GM19324 (cell line): ENCODE measurements around the gene TBX20.
"Not testable (repeated sequence)": the region's sequence is repeated elsewhere in the genome, so short reads cannot be mapped to it uniquely, and the experiment has no call there.

ENCODE experiments used
- ATAC-seq: cut with Tn5 transposase; IDR thresholded peaks from one replicate; pipeline ENCODE4 v1.9.1; 2021; ENCODE audit warnings: mild to moderate bottlenecking, moderate library complexity; ENCODE audit not compliant: unreplicated experiment, low FRiP score

Gene TBX20

DNA sequence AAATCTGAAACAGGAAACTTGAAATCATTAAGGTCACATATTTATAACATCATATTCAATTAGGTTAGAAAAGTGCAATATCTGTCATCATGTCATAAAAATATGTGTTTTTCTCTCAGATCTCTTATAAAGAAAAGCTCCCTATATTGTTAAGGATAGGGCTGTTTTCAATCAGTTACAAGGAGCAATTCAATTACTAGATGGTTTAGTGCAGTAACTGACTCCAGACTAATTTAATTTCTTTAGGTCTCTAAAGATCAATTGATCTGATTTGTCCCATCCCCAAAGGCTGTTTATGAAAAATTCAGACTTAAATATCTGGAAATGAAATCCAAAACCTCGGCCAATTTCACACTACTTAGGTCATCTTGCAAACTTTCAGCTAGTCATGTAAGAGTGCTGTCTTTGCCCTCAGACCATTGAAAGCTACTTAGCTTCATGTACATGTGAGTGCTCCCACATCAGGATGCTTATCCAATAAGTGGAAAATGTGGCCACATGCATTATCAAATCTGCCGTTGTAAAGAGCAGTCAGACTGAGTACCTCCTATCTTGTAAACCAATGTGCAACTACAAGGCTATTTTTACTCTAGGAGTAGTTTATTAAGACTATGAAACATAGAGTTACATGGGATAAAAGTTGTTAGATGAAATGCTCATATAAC lies 24.7 kb downstream of the TBX20 start:
- not testable (repeated sequence) for ATAC-seq

DNA sequence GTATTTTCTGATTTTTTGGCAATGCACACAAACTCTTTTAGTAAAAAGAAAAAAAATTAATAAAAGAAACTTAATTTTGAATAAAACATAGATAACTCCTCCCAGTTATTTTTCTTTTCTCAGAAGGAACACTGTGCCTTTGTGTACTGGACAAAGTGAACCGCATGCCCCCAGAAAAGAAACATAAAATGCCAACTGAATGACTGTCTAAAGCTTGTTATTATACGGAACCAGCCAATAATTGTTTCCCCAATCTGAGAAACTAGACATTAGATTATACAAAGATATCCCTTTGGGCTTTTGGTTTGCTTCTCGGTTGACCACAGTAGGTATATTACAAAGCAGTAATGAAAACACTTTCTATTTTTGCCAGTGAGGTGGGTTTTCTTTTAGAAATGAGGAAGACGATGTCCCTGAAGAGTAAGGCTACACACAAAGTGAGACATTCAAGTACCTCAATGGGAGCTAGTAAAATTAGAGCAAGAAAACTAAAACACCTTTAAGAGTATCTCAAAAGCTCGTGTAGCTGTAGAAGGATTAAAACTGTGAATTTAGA lies 25.3 kb downstream of the TBX20 start:
- not testable (repeated sequence) for ATAC-seq

DNA sequence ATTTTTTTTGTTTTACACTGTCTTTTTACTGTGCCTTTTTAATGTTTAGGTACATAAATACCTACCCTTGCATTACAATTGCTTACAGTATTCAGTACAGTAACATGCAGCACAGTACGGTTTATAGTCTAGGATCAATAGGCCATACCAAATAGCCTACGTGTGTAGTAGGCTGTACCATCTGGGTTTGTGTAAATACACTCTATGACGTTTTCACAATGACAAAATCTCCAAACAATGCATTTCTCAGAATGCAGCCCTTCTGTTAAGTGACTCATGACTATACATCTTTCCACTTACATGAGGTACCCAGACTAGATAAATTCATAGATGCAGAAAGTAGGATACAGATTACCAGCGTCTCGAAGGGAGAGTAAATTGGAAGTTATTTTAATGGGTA lies 26.5 kb downstream of the TBX20 start:
- ATAC-seq: not testable (repeated sequence)

DNA sequence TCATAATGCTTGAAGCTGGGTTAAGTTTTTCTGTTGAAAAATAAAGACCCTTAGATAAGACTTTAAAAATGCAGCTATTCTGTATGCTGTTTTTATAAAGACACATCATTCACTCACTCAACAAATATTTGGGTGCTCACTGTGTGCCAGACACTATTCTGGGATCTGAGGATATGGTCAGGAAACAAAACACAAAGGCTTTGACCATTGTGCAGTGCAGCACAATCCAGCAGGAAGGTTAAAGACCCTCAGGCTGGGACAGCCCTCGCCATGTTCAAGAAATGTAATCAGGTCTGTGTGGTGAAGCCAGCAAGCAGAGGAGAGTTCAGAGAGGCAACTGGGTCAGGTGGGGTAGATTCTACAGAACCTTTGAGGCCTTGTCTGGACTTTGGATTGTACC lies 31.5 kb downstream of the TBX20 start:
- ATAC-seq: not testable (repeated sequence)

DNA sequence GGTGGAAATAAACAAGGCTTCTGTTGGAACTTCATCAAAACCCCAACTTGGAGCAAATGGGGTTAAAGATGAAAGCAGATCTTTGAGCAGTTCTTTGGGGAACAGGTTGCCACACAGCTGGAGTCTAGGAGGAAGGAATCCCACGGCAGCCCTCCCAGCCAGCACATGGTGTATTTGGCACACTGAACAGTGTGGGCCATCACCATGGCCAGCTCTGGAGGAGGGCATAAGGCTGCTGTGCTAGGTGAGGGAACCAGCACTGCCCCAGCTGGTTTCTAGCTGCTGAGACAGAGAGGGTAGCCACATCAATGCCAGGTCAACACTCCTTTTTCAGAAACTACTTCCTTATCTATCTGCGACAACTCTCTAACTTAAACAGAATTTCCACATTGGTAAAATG lies 33.7 kb downstream of the TBX20 start:
- ATAC-seq: not testable (repeated sequence)

DNA sequence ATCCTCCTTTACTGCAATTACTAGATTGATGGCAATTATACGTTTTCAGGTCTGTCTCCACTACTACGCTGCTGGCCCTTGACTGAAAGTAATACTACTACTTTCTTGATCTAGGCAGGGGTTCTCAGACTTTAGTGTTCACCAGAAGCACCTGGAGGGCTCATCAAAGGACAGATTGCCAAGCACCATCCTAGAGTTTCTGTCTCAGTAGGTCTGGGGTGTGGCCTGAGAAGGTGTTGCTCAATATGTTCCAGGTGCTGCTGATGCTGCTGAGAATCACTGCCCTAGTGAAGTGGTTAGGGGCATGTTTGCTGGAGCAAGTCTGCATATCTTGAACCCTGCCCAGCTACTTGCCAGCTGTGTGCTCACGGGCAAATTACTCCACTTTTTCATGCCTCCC lies 37.9 kb downstream of the TBX20 start:
- ATAC-seq: not testable (repeated sequence)

DNA sequence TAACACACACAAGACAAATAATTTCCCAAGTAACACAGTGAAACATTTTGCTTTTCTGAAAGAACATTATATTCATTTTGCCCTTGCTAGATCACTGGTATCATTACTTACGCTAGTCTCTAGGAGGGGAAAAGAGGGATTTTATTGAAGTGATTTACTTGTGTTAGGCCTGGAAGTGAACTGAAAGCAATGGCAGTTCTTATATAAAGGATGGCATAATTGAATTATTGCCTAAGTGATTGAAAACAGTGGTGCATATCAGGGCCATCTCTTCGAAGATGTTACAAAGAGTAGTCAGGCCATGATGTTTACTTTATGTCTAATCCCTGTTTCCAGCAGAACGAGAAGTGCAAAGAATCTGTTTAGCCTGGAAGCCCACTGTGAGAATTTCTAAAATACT lies 38.8 kb downstream of the TBX20 start:
- not testable (repeated sequence) for ATAC-seq

DNA sequence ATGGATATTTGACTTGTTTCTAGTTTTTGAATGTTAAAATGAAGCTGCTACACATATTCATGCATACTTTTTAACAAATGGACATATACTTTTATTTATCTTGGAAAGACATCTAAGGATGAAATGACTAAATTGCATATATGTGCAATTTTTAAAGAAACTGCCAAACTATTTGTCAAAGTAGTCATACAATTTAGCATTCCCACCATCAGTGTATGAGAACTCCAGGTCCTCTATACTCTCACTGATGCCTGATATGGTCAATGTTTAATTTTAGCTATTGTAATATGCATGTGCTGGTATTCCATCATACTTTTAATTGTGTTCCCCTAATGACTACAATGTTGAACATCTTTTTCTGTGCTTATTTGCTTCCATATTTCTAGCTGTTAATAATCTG lies 47.0 kb downstream of the TBX20 start:
- not testable (repeated sequence) for ATAC-seq

DNA sequence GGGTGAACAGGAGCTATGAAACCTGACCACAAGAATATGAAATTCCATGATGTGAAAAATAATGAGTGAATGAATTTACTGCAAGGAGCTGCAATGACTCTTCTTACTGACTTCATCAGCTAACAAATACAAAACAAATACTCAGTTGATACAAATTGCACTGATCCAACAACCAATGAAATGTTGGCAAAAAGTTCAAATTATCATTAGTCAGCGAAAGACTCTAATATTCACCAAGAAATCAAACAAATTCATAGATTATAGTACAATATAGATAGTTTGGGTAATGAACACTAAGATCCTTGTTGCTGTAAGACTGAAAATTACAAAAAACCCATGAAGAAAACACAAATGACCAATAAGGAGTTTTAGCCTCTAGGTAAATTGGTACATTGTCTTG lies 49.0 kb downstream of the TBX20 start:
- ATAC-seq: not testable (repeated sequence)

DNA sequence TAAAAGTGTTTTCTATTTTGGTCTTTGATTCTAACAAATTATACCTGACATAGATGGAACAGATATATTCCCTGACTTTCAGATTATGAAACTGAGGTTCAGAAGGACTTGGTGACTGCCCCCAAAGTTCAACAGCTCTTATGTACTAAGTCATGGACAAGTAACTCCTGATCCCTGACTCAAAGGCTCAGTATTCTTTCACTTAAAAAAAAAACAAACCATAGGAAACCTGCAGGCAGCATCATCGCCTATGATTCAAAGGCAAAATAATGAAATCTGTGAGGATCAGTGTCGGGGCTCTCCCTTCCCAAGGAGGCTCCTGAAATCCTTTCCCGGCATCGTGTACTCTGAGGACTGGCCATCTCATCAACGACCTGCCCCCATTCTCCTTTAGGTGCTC lies 49.9 kb downstream of the TBX20 start:
- not testable (repeated sequence) for ATAC-seq

DNA sequence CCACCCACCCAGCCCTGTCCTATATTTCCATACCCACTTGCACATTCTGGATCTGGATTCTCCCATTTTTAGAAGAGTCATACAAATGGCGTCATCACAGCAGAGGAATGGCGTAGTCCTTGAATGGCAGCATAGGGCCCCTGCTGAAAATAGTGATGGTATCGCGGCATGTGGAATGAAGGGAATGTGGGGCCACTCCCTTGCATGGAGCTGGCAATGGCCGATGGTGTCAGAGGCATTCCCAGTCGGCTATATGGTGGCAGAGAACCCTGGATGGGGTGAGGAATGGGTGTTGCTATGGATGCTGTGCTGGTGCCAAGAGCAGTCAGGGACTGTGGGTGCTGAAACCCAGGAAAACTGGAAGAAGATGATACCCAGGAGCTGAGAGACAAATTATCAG lies 51.5 kb downstream of the TBX20 start:
- not testable (repeated sequence) for ATAC-seq

DNA sequence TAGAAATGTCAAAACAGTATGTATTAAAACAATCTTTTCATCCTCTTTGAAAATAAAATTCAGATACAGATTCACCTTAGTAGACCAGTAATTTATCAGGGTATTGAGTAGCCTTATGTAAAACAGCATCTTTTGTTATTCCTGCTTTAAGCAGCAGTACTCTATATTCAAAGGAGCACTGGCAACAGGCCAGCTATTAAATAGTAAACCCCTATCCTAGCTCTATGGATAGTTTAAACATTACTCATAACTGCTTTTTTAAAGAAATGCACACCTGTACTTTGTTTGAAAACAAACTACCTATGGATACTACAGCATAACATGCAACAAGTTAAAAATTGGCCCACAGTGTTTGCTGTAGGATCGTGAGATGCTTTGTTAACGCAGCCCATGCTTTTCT lies 53.7 kb downstream of the TBX20 start:
- ATAC-seq: not testable (repeated sequence)

DNA sequence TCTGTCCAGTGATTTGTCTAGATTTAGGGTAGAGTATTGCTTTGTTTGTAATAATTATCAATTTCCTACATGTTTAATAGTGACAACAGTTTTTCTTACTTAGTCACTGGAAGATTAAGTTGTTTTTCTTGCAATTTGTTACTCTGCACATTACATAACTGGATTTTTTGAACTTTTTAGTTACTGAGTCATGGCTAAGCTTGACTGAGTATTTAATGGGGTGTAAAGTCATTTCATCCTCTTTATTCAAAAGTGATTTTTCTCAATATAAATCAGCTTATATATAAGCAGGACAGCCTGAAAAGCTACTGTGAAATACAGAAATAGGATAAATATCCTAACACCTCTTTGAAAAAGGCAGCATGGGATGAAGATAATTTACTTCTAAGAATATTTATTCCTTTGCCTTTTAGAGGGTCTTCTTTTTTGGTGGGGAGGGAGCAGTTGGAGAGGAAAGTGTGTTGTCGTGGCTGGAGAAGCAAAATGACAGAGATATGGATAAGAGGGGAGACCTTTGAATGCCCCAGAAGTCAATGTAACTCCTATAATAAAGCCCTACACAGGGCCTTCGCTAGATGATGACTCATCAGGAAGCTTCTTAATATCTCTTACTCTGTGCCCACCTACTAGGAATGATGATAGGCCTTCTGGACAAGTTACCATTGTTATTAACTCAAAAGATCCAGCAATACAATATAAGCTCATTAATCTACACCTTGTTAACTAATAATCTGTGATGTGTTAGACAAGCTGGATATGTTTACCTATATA lies 55.3 kb downstream of the TBX20 start:
- not testable (repeated sequence) for ATAC-seq

DNA sequence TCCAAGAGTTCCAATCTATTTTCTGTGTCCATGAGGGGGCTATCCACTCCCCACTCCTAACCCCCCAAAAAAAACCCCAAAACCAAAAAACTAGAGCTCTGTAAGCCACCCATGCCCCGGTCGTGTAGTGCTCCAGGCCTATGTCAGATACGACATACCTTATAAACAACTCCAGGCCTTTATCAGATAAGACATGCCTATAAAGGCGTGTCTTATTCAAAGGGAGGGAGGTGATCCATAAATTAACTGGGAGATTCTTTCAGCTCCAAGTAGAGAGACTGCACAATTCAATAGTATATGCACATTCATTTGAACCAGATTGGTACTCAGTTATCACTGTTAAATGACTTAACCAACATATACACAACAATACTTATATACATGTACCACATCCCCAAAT lies 62.3 kb downstream of the TBX20 start:
- ATAC-seq: not testable (repeated sequence)

DNA sequence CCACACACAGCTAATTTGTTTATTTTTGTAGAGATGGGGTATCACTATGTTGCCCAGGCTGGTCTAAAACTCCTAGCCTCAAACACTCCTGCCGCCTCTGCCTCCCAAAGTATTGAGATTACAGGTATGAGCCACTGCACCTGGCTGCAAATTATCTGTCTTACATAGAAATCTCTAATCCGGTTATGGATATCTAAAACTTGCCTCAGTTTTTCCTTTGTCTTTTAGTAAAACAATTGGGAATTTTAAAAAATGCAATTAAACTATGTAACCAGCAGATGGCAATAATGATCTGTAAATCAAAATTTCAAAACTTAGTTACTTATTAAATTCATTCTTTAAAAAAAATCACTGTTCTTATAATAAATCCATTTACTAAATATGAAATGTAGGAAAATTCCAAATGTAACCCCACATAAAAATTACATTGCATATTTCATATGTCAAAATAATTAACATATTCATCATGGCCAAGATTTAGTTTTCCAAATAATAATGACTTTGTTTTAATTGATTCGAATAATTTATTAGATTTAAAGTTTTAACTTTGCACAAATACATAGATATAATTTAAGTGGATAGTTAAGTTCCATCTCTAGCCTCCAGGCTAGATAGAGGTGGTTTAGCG lies 63.6 kb downstream of the TBX20 start:
- ATAC-seq: not testable (repeated sequence)

DNA sequence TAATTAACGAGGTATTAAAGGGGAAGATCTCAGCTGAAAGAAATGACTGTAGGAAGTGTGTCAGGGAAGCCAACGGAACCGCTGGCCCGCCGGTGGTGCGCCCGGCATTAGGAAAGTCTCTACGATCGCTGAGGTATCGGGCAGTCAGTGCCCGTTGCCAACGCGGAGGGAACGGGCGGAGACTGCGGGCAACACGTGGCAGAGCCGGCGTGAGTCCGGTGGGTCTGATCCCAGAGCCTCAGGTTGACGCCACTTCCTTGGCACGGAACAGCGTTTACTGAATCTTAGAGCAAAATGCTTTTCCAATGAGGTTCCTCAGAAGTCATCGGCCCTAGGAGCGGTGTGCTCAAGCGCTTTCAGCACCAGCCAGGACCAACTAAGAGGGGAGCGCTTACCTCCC lies 67.1 kb downstream of the TBX20 start:
- not testable (repeated sequence) for ATAC-seq

DNA sequence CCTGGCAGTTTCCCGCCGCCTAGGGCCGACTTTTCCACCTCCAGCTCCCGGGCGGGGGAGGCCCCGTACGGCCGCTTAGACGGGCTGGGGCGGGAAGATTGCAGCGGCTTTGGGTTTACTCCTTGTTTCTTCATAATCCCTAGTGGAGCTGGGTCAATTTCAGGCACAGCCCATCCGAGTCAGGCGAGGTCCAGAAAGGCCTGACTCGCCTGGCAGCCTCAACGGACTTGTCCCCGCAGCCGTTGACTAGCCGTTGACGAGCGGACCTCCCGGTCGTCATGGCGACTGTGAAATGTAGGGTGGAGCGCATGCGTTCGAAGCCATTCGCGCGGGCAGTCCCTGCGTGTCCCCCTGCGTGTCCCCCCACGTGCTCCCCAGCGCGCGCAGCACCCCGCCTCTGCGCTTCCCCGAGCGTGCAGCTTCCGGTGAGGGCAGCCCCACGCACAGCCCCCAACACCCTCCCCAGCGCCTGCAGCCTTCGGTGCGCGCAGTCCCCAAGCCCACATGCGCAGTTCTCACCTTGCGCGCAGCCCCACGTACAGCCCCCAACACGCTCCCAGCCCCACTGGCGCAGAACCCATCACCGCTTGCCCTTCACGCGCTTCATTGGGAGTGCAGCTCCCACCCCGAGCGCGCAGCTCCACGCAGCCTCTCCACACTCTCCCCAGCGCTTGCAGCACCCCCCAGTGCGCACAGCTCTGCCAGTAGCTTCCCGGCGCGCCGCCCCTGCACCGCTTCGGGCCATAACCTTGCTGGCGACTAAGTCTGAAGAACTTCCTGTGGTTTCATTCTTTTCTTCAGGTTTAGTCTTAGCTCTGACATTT lies 67.8 kb downstream of the TBX20 start:
- ATAC-seq: no peak

DNA sequence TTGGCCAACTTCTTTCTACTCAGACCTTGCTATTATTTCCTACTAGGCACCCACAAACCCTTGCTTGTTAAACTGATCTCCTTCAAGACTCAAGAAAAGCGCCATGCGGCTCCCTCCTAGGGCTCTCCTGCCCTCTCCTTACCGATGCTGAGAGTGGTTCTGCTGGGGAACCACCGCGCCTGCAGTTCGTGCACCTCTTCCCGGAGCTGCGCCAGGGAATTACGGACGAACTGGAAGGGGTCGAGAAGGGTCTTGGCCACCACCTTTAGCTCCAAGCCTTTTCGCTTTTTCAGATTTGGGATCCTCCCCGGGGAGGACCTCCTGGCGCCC lies 68.4 kb downstream of the TBX20 start:
- ATAC-seq: not testable (repeated sequence)

DNA sequence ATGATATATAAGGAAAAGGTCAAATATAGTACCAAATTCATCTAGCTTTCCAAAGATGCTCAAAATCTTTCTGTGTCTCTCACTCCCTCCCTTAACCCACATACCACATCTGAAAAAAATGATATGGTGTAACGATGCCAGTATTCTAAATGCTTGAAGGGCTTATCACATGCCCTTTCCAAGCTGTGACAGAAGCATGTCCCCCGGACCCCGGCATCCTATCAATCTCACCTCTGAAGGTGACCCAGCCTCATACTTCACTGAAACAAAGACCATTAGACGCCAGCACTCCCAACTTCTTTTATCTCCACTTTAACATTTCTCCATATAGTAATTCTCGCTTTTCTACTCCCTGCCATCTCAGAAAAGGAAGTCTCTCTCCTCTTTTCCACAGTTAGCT lies 68.9 kb downstream of the TBX20 start:
- ATAC-seq: not testable (repeated sequence)

DNA sequence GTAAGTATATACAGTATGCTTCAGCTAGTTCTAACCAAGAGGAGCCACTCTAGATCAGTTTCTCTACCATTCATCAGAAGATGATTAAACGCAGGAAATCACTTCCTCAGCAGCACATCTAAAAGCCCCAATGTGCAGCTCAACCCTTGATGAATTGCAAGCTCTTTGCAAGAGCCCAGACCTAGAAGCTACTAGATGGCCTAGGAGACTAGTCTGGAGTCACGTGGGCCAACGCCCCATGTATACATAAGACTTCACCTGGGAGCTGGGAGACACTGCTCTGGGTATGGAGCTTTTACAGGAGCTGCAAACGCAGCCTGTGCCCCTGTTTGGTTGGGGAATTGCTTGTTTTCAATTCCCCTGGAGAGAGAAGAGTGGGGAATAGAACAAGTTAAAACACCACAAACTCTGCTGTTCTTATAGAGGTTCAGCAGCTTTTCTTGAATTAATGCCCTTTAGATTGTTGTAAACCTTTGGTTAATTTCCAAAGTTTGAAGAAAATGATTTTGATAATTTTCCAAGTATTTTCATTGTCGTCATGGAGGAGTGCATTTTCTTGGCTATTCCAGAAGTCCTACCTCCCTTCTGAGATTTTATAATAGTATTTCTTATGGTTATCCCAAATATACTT lies 69.9 kb downstream of the TBX20 start:
- not testable (repeated sequence) for ATAC-seq
